ENCODE data around the gene ZNF865.
"Not testable (repeated sequence)": the region's sequence is repeated elsewhere in the genome, so short reads cannot be mapped to it uniquely, and the experiment has no call there.

Gene ZNF865

GRCh38 chr19:55605637-55606470, at the start of gene ZNF865:
TSS of gene ZNF865 (plus strand) at chr19:55605647. CDS start at chr19:55613619, 7,972 bp downstream.
- peak; percentile 82 for DNase-seq
- in situ Hi-C loops (cut with HindIII; ENCODE audit: low pct_ligation_motif_present, low pct_unique_long_range_greater_than_20kb, low sequenced_read_pairs) = no loop called here

DNA sequence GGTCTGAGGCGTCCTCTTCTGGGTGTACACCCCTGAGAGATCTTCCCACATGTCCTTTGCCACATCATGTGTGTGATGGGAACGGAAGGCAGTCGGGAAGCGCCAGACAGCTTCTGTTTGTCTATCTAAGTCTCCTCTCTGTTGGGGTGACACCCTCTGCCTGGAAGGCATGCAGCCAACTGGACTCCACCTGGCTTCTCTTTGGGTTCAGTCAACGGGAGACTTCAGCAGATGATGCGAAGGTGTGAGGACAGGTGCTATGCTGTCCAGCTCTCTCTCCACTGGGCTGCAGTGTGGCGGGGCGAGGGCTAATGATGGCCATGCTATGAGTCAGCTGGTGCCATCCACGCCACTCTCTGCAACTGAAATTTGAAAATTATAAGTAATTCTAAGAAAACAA, 45.8 kb upstream of the ZNF865 start:
- in situ Hi-C loops (cut with HindIII; ENCODE audit: low pct_ligation_motif_present, low pct_unique_long_range_greater_than_20kb, low sequenced_read_pairs) = no loop called here
- DNase-seq = no peak

DNA sequence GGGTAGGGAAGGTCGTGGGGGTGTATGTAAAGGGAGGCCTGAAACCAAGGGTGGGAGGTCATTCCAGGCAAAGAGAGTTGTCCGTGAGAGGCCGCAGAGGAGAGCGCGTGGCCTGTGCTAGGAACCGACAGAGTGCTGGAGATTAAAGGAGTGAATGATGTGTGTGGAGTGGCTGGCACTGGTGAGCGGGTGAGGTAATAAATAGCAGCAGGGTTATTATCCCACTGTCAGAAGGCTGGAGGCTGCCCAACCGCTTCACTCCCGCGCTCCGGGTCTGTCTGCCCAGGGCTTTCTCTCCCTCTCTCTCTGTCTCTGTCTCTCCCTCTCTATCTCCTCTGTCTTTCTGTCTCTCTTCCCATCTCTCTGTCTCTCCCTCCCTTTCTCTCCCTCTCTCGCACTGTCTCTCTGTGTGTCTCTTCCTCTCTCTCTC, 42.2 kb upstream of the ZNF865 start:
- no peak for DNase-seq
- in situ Hi-C loops (cut with HindIII; ENCODE audit: low pct_ligation_motif_present, low pct_unique_long_range_greater_than_20kb, low sequenced_read_pairs) = no loop called here

DNA sequence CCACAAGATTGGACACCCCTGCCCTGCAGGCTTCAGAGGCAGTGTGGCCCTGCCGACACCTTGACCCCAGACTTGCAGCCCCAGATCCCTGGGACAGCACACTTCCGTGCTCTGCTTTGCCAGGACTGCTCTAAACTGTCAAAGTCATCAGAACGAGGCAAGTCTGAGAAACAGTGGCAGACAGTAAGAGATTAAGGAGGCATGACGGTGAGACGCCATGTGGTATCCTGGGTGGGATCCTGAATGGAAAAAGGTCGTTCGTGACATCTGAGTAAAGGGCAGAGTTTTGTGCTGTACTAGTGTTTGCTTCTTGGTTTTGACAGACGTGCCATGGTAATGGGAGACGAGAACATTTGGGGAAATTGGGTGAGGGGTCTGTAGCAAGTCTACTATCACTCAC, 38.6 kb upstream of the ZNF865 start:
- in situ Hi-C loops (cut with HindIII; ENCODE audit: low pct_ligation_motif_present, low pct_unique_long_range_greater_than_20kb, low sequenced_read_pairs) = no loop called here
- DNase-seq = no peak

DNA sequence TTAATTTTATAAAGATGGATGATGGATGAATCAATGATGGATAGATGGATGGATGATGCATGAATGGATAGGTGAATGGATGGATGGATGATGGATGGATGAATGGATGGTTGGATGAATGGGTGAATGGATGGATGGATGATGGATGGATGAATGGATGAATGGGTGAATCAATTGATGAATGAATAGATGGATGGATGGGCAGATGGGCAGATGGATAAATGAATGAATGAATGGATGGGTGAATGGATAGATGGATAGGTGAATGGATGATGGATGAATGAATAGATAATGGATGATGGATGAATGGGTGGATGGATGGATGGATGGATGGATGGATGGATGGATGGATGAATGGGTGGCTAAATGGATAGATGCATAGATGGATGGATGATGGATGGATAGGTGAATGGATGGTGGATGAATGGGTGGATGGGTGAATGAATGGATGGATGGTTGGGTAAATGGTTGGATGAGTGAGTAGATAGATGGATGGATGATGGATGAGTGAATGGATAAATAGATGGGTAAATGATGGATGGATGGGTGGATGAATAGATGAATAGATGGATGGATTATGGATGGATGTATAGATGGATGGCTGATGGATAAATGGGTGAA, 37.6 kb upstream of the ZNF865 start:
- DNase-seq = no peak
- in situ Hi-C loops (cut with HindIII; ENCODE audit: low pct_ligation_motif_present, low pct_unique_long_range_greater_than_20kb, low sequenced_read_pairs) = no loop called here

DNA sequence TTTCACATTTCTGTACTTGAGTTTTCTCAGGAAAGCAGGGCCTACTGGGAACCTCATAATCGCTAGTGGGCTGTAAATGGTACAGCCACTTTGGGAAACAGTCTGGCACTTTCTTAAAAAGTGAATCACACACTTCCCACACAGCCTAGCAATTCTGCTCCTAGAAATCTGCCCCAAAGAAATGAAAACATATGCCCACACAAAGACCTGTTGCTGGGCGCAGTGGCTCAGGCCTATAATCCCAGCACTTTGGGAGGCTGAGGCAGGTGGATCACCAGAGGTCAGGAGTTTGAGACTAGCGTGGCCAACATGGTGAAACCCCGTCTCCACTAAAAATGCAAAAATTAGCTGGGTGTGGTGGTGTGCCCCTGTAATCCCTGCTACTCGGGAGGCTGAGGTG, 36.0 kb upstream of the ZNF865 start:
- in situ Hi-C loops (cut with HindIII; ENCODE audit: low pct_ligation_motif_present, low pct_unique_long_range_greater_than_20kb, low sequenced_read_pairs); DNase-seq: not testable (repeated sequence)

DNA sequence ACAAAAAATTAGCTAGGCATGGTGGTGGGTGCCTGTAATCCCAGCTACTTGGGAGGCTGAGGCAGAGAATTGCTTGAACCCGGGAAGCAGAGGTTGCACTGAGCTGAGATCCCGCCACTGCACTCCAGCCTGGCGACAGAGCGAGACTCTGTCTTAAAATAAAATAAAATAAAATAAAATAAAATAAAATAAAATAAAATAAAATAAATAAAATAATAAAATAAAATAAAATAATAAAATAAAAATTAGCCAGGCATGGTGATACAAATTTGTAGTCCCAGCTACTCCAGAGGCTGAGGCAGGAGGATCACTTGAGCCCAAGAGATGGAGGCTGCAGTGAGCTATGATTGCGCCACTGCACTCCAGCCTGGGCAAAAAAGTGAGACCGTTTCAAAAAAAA, 31.5 kb upstream of the ZNF865 start:
- DNase-seq; in situ Hi-C loops (cut with HindIII; ENCODE audit: low pct_ligation_motif_present, low pct_unique_long_range_greater_than_20kb, low sequenced_read_pairs): not testable (repeated sequence)

DNA sequence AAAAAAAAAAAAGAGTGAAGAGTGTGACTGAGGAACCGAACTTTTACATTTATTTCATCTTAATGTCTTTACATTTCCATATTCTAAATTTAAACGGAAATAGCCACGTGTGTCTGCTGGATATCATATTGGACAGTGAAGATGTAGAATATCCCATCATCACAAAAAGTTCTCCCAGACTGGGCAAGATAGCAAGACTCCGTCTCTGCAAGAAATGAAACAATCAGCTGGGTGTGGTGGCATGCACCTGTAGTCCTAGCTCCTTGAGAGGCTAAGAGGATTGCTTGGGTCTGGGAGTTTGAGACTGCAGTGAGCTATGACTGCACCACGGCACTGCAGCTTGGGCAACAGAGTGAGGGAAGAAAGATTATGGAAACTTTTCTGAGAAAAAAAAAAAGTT, 28.7 kb upstream of the ZNF865 start:
- in situ Hi-C loops (cut with HindIII; ENCODE audit: low pct_ligation_motif_present, low pct_unique_long_range_greater_than_20kb, low sequenced_read_pairs) = no loop called here
- DNase-seq = no peak

DNA sequence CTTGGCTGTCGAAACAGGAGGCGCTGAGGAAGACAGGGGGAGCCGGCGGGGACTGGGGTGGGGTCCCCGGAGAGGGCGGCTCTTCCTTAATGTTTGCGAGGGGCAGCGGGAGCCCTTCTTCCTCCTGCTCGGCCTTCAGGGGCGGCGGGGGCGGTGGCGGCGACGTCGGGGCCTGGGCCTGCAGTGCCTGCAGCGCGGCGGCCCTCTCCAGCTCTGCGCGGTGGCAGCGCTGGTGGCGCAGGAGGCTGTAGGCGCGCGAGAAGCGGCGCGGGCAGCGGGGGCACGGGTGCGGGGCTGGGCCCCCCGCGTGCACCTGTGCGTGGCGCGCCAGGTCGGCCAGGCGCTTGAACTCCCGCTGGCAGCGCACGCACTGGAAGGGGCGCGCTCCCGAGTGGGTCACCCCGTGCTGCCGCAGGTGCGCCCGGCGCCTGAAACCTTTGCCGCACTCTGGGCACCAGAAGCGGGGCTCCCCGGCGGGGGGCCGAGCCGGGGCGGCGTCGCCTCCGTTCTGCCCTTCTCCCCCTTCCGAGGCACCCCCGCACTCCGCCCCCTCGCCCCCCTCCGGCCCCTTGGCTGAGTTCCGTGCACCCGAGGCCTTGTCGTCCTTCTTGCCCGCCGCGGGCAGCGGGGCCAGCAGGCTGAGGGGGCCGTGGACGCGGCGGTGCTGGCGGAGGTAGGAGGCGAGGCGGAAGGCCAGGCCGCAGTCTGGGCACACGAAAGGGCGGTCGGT, 27.3 kb upstream of the ZNF865 start:
- in situ Hi-C loops (cut with HindIII; ENCODE audit: low pct_ligation_motif_present, low pct_unique_long_range_greater_than_20kb, low sequenced_read_pairs) = no loop called here

DNA sequence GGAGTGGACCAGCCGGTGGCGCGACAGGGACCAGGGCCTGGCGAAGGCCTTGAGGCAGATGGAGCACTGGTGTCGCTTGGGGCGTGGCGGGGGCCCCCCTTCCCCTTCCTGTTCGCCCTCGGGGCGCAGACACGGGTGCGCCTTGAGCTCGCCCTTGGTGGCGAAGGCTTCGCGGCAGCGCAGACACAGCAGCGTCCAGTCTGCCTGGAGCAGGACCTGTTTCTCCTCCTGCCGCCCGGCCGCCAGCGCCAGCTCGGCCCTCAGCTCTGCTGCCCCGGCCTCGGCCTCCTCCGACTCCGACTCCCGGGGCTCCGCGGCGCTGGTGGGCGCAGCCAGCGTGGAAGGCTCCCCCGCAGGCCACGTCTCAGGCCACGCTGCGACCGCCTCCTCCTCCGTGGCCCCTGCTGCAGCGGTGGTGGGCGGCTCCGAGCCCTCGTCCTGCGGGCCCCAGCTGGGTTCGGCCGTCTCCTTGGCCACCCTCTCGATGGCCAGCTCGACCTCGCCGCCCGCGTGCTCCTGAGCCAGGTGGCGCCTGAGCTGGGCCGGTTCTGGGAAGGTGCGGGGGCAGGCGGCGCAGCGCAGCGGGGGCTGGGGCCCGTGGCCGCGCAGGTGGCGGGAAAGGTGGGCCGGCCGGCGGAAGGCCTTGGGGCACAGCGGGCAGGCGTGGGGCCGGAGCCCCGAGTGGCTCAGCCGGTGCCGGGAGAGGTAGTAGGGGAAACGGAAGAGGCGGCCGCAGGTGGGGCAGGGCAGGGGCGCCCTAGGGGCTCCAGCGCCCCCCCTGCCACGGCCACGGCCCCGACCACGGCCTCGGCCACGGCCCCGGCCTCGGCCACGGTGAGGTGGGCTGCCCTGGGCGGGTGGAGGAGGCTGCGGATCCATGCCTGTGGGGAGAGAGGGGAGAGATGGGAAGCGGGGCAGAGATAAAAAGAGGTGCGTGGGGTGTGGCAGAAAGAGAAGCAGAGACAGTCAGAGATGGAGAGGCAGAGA, 26.4 kb upstream of the ZNF865 start:
- in situ Hi-C loops (cut with HindIII; ENCODE audit: low pct_ligation_motif_present, low pct_unique_long_range_greater_than_20kb, low sequenced_read_pairs) = no loop called here
- DNase-seq = no peak

More for the DNA sequence above, 27.3 kb upstream of the ZNF865 start:
- no peak for DNase-seq

- DNase-seq = peak; percentile 35
- in situ Hi-C loops (cut with HindIII; ENCODE audit: low pct_ligation_motif_present, low pct_unique_long_range_greater_than_20kb, low sequenced_read_pairs) = no loop called here
Observed at GRCh38 chr19:55579766-55580621, 25.5 kb upstream of the ZNF865 start.

DNA sequence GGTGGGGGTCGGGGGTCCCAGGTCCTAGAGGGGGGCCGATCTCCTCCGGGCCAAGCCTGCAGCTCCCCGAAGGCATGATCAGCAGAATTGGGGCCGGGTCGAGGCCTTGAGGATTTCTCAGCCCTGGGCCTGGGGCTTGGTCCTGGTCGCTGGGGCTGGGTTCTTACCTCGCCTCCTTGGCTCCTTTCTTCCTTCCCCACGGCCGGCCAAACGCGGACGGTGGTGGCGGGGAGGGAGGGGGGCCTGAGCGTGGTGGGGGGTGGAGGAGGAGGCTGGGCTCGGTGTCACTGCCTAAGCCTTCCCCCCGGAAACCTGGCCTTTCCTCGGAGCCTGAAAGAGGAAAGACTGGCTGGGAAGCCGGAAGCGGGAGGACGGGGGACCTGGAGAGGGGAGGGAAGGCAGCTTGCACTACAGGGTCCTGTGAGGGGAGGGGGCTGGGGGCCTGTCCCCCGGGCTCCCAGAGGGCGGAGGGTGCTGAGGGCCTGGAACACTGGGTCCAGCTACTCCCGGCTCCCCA, 24.8 kb upstream of the ZNF865 start, which contains the start of gene ZNF579:
Gene ZNF579 (minus strand): TSS at position 221 of the 517 bp plus-strand sequence. CDS start 1,209 bp downstream, outside the sequence.
- DNase-seq = peak; percentile 88
- in situ Hi-C loops (cut with HindIII; ENCODE audit: low pct_ligation_motif_present, low pct_unique_long_range_greater_than_20kb, low sequenced_read_pairs) = no loop called here

GRCh38 chr19:55581145-55581822, 24.2 kb upstream of the ZNF865 start:
- DNase-seq = peak; percentile 54
- in situ Hi-C loops (cut with HindIII; ENCODE audit: low pct_ligation_motif_present, low pct_unique_long_range_greater_than_20kb, low sequenced_read_pairs) = no loop called here

GRCh38 chr19:55581823-55582223, 23.6 kb upstream of the ZNF865 start:
- peak; percentile 88 for DNase-seq
- in situ Hi-C loops (cut with HindIII; ENCODE audit: low pct_ligation_motif_present, low pct_unique_long_range_greater_than_20kb, low sequenced_read_pairs) = no loop called here

GRCh38 chr19:55582284-55582683, 23.2 kb upstream of the ZNF865 start:
- in situ Hi-C loops (cut with HindIII; ENCODE audit: low pct_ligation_motif_present, low pct_unique_long_range_greater_than_20kb, low sequenced_read_pairs); DNase-seq: not testable (repeated sequence)

DNA sequence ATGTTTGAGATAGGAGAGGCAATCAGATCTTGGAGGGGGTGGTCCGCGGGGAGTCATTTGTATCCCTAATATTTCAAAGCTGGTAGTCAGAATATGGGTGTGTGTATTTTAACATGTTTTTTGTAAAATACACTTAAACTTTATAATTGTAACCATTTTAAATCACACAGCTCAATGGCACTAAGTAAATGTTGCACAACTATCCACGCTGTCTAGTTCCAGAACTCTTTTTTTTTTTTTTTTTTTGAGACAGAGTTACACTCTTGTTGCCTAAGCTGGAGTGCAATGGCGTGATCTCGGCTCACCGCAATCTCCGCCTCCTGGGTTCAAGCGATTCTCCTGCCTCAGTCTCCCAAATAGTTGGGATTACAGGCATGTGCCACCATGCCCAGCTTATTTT, 21.6 kb upstream of the ZNF865 start:
- DNase-seq; in situ Hi-C loops (cut with HindIII; ENCODE audit: low pct_ligation_motif_present, low pct_unique_long_range_greater_than_20kb, low sequenced_read_pairs): not testable (repeated sequence)

All from ACHN (cell line).